ENCODE data around the gene LLGL1.

Gene LLGL1

GRCh38 chr17:18250259-18250658 lies 24.8 kb downstream of the LLGL1 start:
- FAIRE-seq (peak; percentile 63), DNase-seq (ENCODE audit: insufficient read length, low spot score) (no peak)

GRCh38 chr17:18250708-18251107 lies 25.3 kb downstream of the LLGL1 start:
- FAIRE-seq, result no peak
- DNase-seq (ENCODE audit: insufficient read length, low spot score), result no peak

GRCh38 chr17:18251204-18251603 lies 25.8 kb downstream of the LLGL1 start:
- DNase-seq (ENCODE audit: insufficient read length, low spot score) (no peak), FAIRE-seq (peak; percentile 52)

- FAIRE-seq (no peak), DNase-seq (ENCODE audit: insufficient read length, low spot score) (no peak)
Measured at GRCh38 chr17:18252160-18252559, 26.7 kb downstream of the LLGL1 start.

- FAIRE-seq (peak; percentile 48), DNase-seq (ENCODE audit: insufficient read length, low spot score) (no peak)
Measured at GRCh38 chr17:18253187-18253884, 27.9 kb downstream of the LLGL1 start.

GRCh38 chr17:18253947-18254821 lies 28.7 kb downstream of the LLGL1 start:
- peak; percentile 49 for FAIRE-seq
- DNase-seq (ENCODE audit: insufficient read length, low spot score), result no peak

GRCh38 chr17:18254888-18255649 lies 29.6 kb downstream of the LLGL1 start:
- FAIRE-seq (no peak), DNase-seq (ENCODE audit: insufficient read length, low spot score) (no peak)

- FAIRE-seq (peak; percentile 75), DNase-seq (ENCODE audit: insufficient read length, low spot score) (no peak)
Measured at GRCh38 chr17:18256351-18256750, 30.9 kb downstream of the LLGL1 start.

- FAIRE-seq (peak; percentile 84), DNase-seq (ENCODE audit: insufficient read length, low spot score) (no peak)
Measured at GRCh38 chr17:18256776-18257175, 31.3 kb downstream of the LLGL1 start.

- peak; percentile 82 for DNase-seq (ENCODE audit: insufficient read length, low spot score)
- no peak for FAIRE-seq
Measured at GRCh38 chr17:18257268-18257981, 32.0 kb downstream of the LLGL1 start.

GRCh38 chr17:18257982-18258355 lies 32.5 kb downstream of the LLGL1 start:
- DNase-seq (ENCODE audit: insufficient read length, low spot score) (peak; percentile 93), FAIRE-seq (no peak)

GRCh38 chr17:18258356-18259038 lies 33.1 kb downstream of the LLGL1 start, which contains the start of gene FLII:
TSS of gene FLII (minus strand) at chr17:18258738. CDS start at chr17:18258690, 48 bp downstream.
- peak; percentile 64 for DNase-seq (ENCODE audit: insufficient read length, low spot score)
- peak; percentile 95 for FAIRE-seq

GRCh38 chr17:18259621-18260331 lies 34.3 kb downstream of the LLGL1 start:
- DNase-seq (ENCODE audit: insufficient read length, low spot score), result no peak
- FAIRE-seq, result peak; percentile 82

- FAIRE-seq, result peak; percentile 98
- peak; percentile 100 for DNase-seq (ENCODE audit: insufficient read length, low spot score)
Measured at GRCh38 chr17:18260332-18261145, 35.1 kb downstream of the LLGL1 start, which contains the start of gene MIEF2. TSS of gene MIEF2 (plus strand) at chr17:18260662. CDS start at chr17:18262721, 2,059 bp downstream.

GRCh38 chr17:18261146-18261515 lies 35.7 kb downstream of the LLGL1 start:
- FAIRE-seq, result peak; percentile 87

GRCh38 chr17:18261659-18262058 lies 36.2 kb downstream of the LLGL1 start:
- DNase-seq (ENCODE audit: insufficient read length, low spot score) (no peak), FAIRE-seq (no peak)

More at GRCh38 chr17:18261146-18261515, 35.7 kb downstream of the LLGL1 start:
- peak; percentile 85 for DNase-seq (ENCODE audit: insufficient read length, low spot score)

GRCh38 chr17:18262111-18262510 lies 36.7 kb downstream of the LLGL1 start:
- no peak for DNase-seq (ENCODE audit: insufficient read length, low spot score)
- no peak for FAIRE-seq

- DNase-seq (ENCODE audit: insufficient read length, low spot score), result no peak
Measured at GRCh38 chr17:18262641-18263040, 37.2 kb downstream of the LLGL1 start.

More at GRCh38 chr17:18262641-18263040, 37.2 kb downstream of the LLGL1 start:
- FAIRE-seq, result peak; percentile 23
